ENCODE data around the gene SMAD9.

The SMAD9 gene

DNA sequence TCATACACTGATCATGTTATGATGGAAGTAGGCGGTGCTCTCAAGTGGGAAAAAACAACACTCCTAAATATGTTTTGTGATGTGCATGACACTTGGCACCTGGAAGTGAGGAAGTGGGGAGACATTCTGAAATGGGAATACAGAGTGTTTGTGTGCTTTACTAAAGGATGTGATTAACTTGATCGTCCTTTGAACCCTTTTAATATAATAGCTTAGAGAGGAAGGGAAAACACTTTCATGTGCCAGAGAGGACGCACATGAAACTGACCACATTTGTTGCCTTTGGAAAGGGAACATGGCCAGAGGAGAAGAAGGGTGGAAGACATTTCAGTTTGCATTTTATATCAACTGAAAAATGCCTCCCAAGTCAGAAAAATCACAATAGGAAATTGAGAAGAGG lies 31.4 kb downstream of the SMAD9 start:
- H3K27ac ChIP-seq (ENCODE audit: low read length) = no peak overlapping the region
- H3K9me2 ChIP-seq (replicated peaks; ENCODE audit: insufficient read depth, low read length) = no peaks in the 10 kb centered on the region
- H3K4me3 ChIP-seq (ENCODE audit: low read length) = no peak overlapping the region
- H3K4me2 ChIP-seq (ENCODE audit: low read depth, low read length) = no peak overlapping the region
- H3K36me3 ChIP-seq (replicated peaks; ENCODE audit: insufficient read depth, low read length) = no peaks in the 10 kb centered on the region
- H2AFZ ChIP-seq (ENCODE audit: low read length) = no peak overlapping the region
- H3K9me3 ChIP-seq (replicated peaks; ENCODE audit: insufficient read depth, low read length) = no peaks in the 10 kb centered on the region
- no peaks in the 10 kb centered on the region for H4K20me1 ChIP-seq (ENCODE audit: insufficient read depth, low read length)
- H3K27me3 ChIP-seq (replicated peaks; ENCODE audit: insufficient read depth, low read length) = no peaks in the 10 kb centered on the region
- no peaks in the 10 kb centered on the region for H3K79me2 ChIP-seq (ENCODE audit: low read length)
- no peaks in the 10 kb centered on the region for H3F3A ChIP-seq (ENCODE audit: insufficient read depth, low read length)
- no peak for DNase-seq
- no peaks in the 10 kb centered on the region for H3K4me1 ChIP-seq (ENCODE audit: low read length)
- H3K9ac ChIP-seq (ENCODE audit: low read length) = no peak overlapping the region
- TF ChIP-seq, protein P1, sequence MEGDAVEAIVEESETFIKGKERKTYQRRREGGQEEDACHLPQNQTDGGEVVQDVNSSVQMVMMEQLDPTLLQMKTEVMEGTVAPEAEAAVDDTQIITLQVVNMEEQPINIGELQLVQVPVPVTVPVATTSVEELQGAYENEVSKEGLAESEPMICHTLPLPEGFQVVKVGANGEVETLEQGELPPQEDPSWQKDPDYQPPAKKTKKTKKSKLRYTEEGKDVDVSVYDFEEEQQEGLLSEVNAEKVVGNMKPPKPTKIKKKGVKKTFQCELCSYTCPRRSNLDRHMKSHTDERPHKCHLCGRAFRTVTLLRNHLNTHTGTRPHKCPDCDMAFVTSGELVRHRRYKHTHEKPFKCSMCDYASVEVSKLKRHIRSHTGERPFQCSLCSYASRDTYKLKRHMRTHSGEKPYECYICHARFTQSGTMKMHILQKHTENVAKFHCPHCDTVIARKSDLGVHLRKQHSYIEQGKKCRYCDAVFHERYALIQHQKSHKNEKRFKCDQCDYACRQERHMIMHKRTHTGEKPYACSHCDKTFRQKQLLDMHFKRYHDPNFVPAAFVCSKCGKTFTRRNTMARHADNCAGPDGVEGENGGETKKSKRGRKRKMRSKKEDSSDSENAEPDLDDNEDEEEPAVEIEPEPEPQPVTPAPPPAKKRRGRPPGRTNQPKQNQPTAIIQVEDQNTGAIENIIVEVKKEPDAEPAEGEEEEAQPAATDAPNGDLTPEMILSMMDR (IDR thresholded peaks at IDR 0.05; ENCODE audit: low read length) = no peak
- TF ChIP-seq EZH2phosphoT487 (IDR thresholded peaks at IDR 0.05; ENCODE audit: low read length) (no peak), EZH2 (optimal IDR thresholded peaks at IDR 0.05; ENCODE audit: low read depth, low read length) (no peak)

DNA sequence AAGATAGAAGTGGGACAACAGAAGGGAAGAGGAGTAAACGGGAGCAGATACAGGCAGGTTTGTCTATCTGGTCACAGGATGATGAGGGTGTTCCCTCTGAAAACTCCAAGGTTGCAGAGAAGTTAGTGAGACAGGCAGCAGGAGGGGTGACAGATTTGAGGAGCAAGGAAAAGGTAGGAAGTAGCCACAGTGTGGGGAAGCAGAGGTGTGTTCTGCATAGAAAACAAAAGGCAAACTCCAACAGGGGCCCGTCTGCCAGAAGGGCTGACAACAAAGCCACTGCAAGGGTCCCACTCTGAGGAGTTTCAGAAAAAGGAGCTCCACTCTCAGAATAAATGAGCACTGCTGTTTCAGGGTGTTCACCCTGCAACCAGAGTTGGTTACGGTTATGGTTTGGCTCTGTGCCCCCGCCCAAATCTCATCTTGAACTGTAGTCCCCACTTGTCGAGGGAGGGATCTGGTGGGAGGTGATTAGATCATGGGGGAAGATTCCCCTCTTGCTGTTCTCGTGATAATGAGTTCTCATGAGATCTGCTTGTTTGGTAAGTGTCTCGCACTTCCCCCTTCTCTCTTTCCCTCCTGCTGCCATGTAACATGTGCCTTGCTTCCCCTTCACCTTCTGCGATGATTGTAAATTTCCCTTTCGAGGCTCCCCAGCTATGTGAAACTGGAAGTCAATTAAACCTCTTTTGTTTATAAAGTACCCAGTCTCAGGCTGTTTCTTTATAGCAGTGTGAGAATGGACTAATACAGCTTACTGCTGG lies 32.1 kb downstream of the SMAD9 start:
- DNase-seq = no peak
- Histone ChIP-seq H3K27ac (ENCODE audit: low read length) (no peak overlapping the region), H3K4me1 (ENCODE audit: low read length) (no peaks in the 10 kb centered on the region), H4K20me1 (ENCODE audit: insufficient read depth, low read length) (no peaks in the 10 kb centered on the region), H3K79me2 (ENCODE audit: low read length) (no peaks in the 10 kb centered on the region), H3K27me3 (replicated peaks; ENCODE audit: insufficient read depth, low read length) (no peaks in the 10 kb centered on the region), H2AFZ (ENCODE audit: low read length) (no peak overlapping the region), H3K9me3 (replicated peaks; ENCODE audit: insufficient read depth, low read length) (no peaks in the 10 kb centered on the region), H3K4me2 (ENCODE audit: low read depth, low read length) (no peak overlapping the region), H3F3A (ENCODE audit: insufficient read depth, low read length) (no peaks in the 10 kb centered on the region), H3K4me3 (ENCODE audit: low read length) (no peak overlapping the region), H3K36me3 (replicated peaks; ENCODE audit: insufficient read depth, low read length) (no peaks in the 10 kb centered on the region), H3K9me2 (replicated peaks; ENCODE audit: insufficient read depth, low read length) (no peaks in the 10 kb centered on the region), H3K9ac (ENCODE audit: low read length) (no peak overlapping the region)
- no peak for TF ChIP-seq EZH2phosphoT487 (IDR thresholded peaks at IDR 0.05; ENCODE audit: low read length)
- no peak for TF ChIP-seq EZH2 (optimal IDR thresholded peaks at IDR 0.05; ENCODE audit: low read depth, low read length)
- TF ChIP-seq, protein P1 (IDR thresholded peaks at IDR 0.05; ENCODE audit: low read length) = no peak

DNA sequence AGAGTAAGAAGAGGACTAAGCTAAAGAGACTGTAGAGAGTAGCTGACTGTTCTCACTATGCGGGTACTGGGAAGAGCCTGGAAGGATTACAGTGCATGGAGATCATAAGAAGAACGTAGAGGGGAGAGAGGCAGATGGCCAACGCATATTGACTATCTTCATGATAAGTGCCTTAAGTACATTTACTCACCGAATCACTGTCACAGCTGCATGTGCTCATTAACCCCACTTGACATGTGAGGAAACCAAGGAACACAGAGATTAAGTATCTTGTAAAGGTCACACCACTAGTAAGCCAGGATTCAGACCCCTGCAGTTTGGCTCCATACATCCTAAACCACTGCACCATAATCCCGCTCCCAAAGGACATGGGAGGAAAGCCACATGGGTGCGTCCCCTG lies 34.1 kb downstream of the SMAD9 start:
- Histone ChIP-seq H3K9ac (ENCODE audit: low read length) (no peak overlapping the region), H2AFZ (ENCODE audit: low read length) (no peak overlapping the region), H3K27ac (ENCODE audit: low read length) (no peak overlapping the region), H3K79me2 (ENCODE audit: low read length) (no peaks in the 10 kb centered on the region), H3F3A (ENCODE audit: insufficient read depth, low read length) (no peaks in the 10 kb centered on the region), H3K9me2 (replicated peaks; ENCODE audit: insufficient read depth, low read length) (no peaks in the 10 kb centered on the region), H3K9me3 (replicated peaks; ENCODE audit: insufficient read depth, low read length) (no peaks in the 10 kb centered on the region), H3K4me3 (ENCODE audit: low read length) (no peak overlapping the region), H3K27me3 (replicated peaks; ENCODE audit: insufficient read depth, low read length) (no peaks in the 10 kb centered on the region), H3K36me3 (replicated peaks; ENCODE audit: insufficient read depth, low read length) (no peaks in the 10 kb centered on the region), H3K4me2 (ENCODE audit: low read depth, low read length) (no peak overlapping the region), H3K4me1 (ENCODE audit: low read length) (no peaks in the 10 kb centered on the region), H4K20me1 (ENCODE audit: insufficient read depth, low read length) (no peaks in the 10 kb centered on the region)
- TF ChIP-seq, protein P1 (IDR thresholded peaks at IDR 0.05; ENCODE audit: low read length) = no peak
- TF ChIP-seq EZH2phosphoT487 (IDR thresholded peaks at IDR 0.05; ENCODE audit: low read length) = no peak
- no peak for TF ChIP-seq EZH2 (optimal IDR thresholded peaks at IDR 0.05; ENCODE audit: low read depth, low read length)
- no peak for DNase-seq
